Activated T-helper 1 cell treated with anti-CD3 and anti-CD28 coated beads, Interleukin-12 subunit alpha, Interleukin-12 subunit beta, Interleukin-2, Interleukin-4 antibody, amounts not matched to agents 30 ng/mL and 10 ng/mL and 1 ng/mL, durations not matched to agents 14 hours and 24 hours and 36 hours (primary cell): ENCODE results near the gene BRF1. TPM values are rescaled to one million over a fixed set of nuclear protein-coding genes. Genes with fewer than 3 reads are reported as not detected.

Source experiments
- DNase-seq: peaks from one replicate; pipeline ENCODE4 v3.0.0; 2021; ENCODE audit warnings: low spot score
- H3K27ac Mint-ChIP-seq: one replicate; pipeline ENCODE4 v1.8.0; 2021; ENCODE audit warnings: mild to moderate bottlenecking, mixed read lengths
- H3K27me3 Mint-ChIP-seq: one replicate; pipeline ENCODE4 v1.8.0; 2022; ENCODE audit warnings: mild to moderate bottlenecking, moderate library complexity, mixed read lengths; ENCODE audit not compliant: insufficient read depth
- H3K36me3 Mint-ChIP-seq: one replicate; pipeline ENCODE4 v1.8.0; 2021; ENCODE audit warnings: low read depth, mixed read lengths
- H3K4me1 Mint-ChIP-seq: one replicate; pipeline ENCODE4 v1.8.0; 2021; ENCODE audit warnings: low read depth, mixed read lengths
- H3K4me3 Mint-ChIP-seq: one replicate; pipeline ENCODE4 v1.8.0; 2021; ENCODE audit warnings: mild to moderate bottlenecking, moderate library complexity, mixed read lengths
- H3K9me3 Mint-ChIP-seq: one replicate; pipeline ENCODE4 v1.8.0; 2021; ENCODE audit warnings: mixed read lengths
- intact Hi-C: fragments of 100-400 bp; cut with micrococcal nuclease; formaldehyde crosslinking; loops from one replicate; pipeline ENCODE4 v1.15.1; 2024
- total RNA-seq: library from RNA; stranded (reverse); gene quantifications from 2 replicates; pipeline ENCODE4 v1.2.3, GENCODE V29; 2022

The BRF1 gene
- total RNA-seq, 1 donor from 2014 or later: 46.9 TPM

GRCh38 chr14:105217774-105218173 lies 83.0 kb downstream of the BRF1 start:
- no peak for DNase-seq
- H3K9me3 Mint-ChIP-seq: no peaks in the 10 kb centered on the region
- no peaks in the 10 kb centered on the region for H3K27me3 Mint-ChIP-seq
- peaks cover 11% of the 10 kb centered on the region for H3K36me3 Mint-ChIP-seq
- no peaks in the 10 kb centered on the region for H3K4me1 Mint-ChIP-seq
- intact Hi-C loops: no loop called here
- H3K4me3 Mint-ChIP-seq: no peak overlapping the region
- H3K27ac Mint-ChIP-seq: no peak overlapping the region

GRCh38 chr14:105216490-105217247 lies 84.1 kb downstream of the BRF1 start:
- Mint-ChIP-seq H3K9me3 (no peaks in the 10 kb centered on the region), H3K4me1 (no peaks in the 10 kb centered on the region), H3K27ac (no peak overlapping the region), H3K36me3 (peaks cover 6% of the 10 kb centered on the region), H3K27me3 (no peaks in the 10 kb centered on the region), H3K4me3 (no peak overlapping the region)
- intact Hi-C loops: no loop called here
- DNase-seq: no peak

- Mint-ChIP-seq H3K9me3 (no peaks in the 10 kb centered on the region), H3K27ac (no peak overlapping the region), H3K4me3 (no peak overlapping the region), H3K27me3 (no peaks in the 10 kb centered on the region), H3K4me1 (no peaks in the 10 kb centered on the region), H3K36me3 (peaks cover 6% of the 10 kb centered on the region)
- intact Hi-C loops: no loop called here
- DNase-seq: no peak
These were observed 85.2 kb downstream of the BRF1 start for GRCh38 chr14:105215602-105216001.

GRCh38 chr14:105214324-105214915 lies 86.4 kb downstream of the BRF1 start:
- no peaks in the 10 kb centered on the region for H3K9me3 Mint-ChIP-seq
- H3K36me3 Mint-ChIP-seq: peaks cover 3% of the 10 kb centered on the region
- no peak overlapping the region for H3K27ac Mint-ChIP-seq
- H3K4me1 Mint-ChIP-seq: no peaks in the 10 kb centered on the region
- H3K4me3 Mint-ChIP-seq: no peak overlapping the region
- DNase-seq: no peak
- no peaks in the 10 kb centered on the region for H3K27me3 Mint-ChIP-seq
- intact Hi-C loops: no loop called here

GRCh38 chr14:105213361-105213760 lies 87.4 kb downstream of the BRF1 start:
- DNase-seq: no peak
- no peak overlapping the region for H3K27ac Mint-ChIP-seq
- no peaks in the 10 kb centered on the region for H3K36me3 Mint-ChIP-seq
- H3K4me1 Mint-ChIP-seq: no peaks in the 10 kb centered on the region
- H3K9me3 Mint-ChIP-seq: no peaks in the 10 kb centered on the region
- intact Hi-C loops: no loop called here
- H3K27me3 Mint-ChIP-seq: no peaks in the 10 kb centered on the region
- no peak overlapping the region for H3K4me3 Mint-ChIP-seq

GRCh38 chr14:105212541-105213300 lies 88.1 kb downstream of the BRF1 start:
- H3K36me3 Mint-ChIP-seq: no peaks in the 10 kb centered on the region
- H3K4me3 Mint-ChIP-seq: no peak overlapping the region
- H3K27ac Mint-ChIP-seq: no peak overlapping the region

GRCh38 chr14:105211758-105212089 lies 89.1 kb downstream of the BRF1 start:
- Mint-ChIP-seq H3K27me3 (no peaks in the 10 kb centered on the region), H3K36me3 (no peaks in the 10 kb centered on the region), H3K9me3 (no peaks in the 10 kb centered on the region), H3K27ac (no peak overlapping the region), H3K4me3 (no peak overlapping the region), H3K4me1 (no peaks in the 10 kb centered on the region)
- intact Hi-C loops: no loop called here
- DNase-seq: no peak

More at GRCh38 chr14:105212541-105213300, 88.1 kb downstream of the BRF1 start:
- Mint-ChIP-seq H3K27me3 (no peaks in the 10 kb centered on the region), H3K4me1 (no peaks in the 10 kb centered on the region), H3K9me3 (no peaks in the 10 kb centered on the region)
- intact Hi-C loops: no loop called here
- DNase-seq: no peak

GRCh38 chr14:105211086-105211757 lies 89.6 kb downstream of the BRF1 start:
- Mint-ChIP-seq H3K9me3 (no peaks in the 10 kb centered on the region), H3K4me1 (no peaks in the 10 kb centered on the region), H3K27ac (no peak overlapping the region), H3K27me3 (no peaks in the 10 kb centered on the region), H3K4me3 (no peak overlapping the region), H3K36me3 (no peaks in the 10 kb centered on the region)
- intact Hi-C loops: no loop called here
- no peak for DNase-seq

GRCh38 chr14:105210266-105211025 lies 90.4 kb downstream of the BRF1 start:
- Mint-ChIP-seq H3K27me3 (no peaks in the 10 kb centered on the region), H3K9me3 (no peaks in the 10 kb centered on the region), H3K27ac (no peak overlapping the region), H3K36me3 (no peaks in the 10 kb centered on the region), H3K4me1 (no peaks in the 10 kb centered on the region), H3K4me3 (no peak overlapping the region)
- intact Hi-C loops: no loop called here
- DNase-seq: no peak

GRCh38 chr14:105209646-105210045 lies 91.2 kb downstream of the BRF1 start:
- intact Hi-C loops: loop anchor here (10.0 kb wide), 1 partner anchor 315 kb away; the partner anchor contains the start of gene TMEM121
- no peak for DNase-seq
- H3K9me3 Mint-ChIP-seq: no peaks in the 10 kb centered on the region
- H3K36me3 Mint-ChIP-seq: no peaks in the 10 kb centered on the region
- no peaks in the 10 kb centered on the region for H3K27me3 Mint-ChIP-seq
- no peak overlapping the region for H3K27ac Mint-ChIP-seq
- H3K4me3 Mint-ChIP-seq: no peak overlapping the region
- no peaks in the 10 kb centered on the region for H3K4me1 Mint-ChIP-seq

- Mint-ChIP-seq H3K36me3 (no peaks in the 10 kb centered on the region), H3K27me3 (no peaks in the 10 kb centered on the region), H3K4me3 (no peak overlapping the region), H3K4me1 (no peaks in the 10 kb centered on the region), H3K27ac (no peak overlapping the region), H3K9me3 (no peaks in the 10 kb centered on the region)
- no peak for DNase-seq
- intact Hi-C loops: loop anchor here (10.0 kb wide), 1 partner anchor 316 kb away; the partner anchor contains the start of gene TMEM121
These were observed 91.7 kb downstream of the BRF1 start for GRCh38 chr14:105209091-105209490.

GRCh38 chr14:105208738-105209075 lies 92.1 kb downstream of the BRF1 start:
- Mint-ChIP-seq H3K36me3 (no peaks in the 10 kb centered on the region), H3K4me3 (no peak overlapping the region), H3K27me3 (no peaks in the 10 kb centered on the region), H3K27ac (no peak overlapping the region), H3K4me1 (no peaks in the 10 kb centered on the region), H3K9me3 (no peaks in the 10 kb centered on the region)
- DNase-seq: no peak
- intact Hi-C loops: loop anchor here (10.0 kb wide), 1 partner anchor 316 kb away; the partner anchor contains the start of gene TMEM121
